ENCODE measurements around the gene KCNJ10. TPM values are rescaled to one million over a fixed set of nuclear protein-coding genes. Genes with fewer than 3 reads are reported as not detected.

Gene KCNJ10
- total and polyA plus RNA-seq, 2 of the 13 experiments (the other 11 are each of a cell fraction or from before 2014, with no cell fraction given): 4.4 to 10.3 TPM

DNA sequence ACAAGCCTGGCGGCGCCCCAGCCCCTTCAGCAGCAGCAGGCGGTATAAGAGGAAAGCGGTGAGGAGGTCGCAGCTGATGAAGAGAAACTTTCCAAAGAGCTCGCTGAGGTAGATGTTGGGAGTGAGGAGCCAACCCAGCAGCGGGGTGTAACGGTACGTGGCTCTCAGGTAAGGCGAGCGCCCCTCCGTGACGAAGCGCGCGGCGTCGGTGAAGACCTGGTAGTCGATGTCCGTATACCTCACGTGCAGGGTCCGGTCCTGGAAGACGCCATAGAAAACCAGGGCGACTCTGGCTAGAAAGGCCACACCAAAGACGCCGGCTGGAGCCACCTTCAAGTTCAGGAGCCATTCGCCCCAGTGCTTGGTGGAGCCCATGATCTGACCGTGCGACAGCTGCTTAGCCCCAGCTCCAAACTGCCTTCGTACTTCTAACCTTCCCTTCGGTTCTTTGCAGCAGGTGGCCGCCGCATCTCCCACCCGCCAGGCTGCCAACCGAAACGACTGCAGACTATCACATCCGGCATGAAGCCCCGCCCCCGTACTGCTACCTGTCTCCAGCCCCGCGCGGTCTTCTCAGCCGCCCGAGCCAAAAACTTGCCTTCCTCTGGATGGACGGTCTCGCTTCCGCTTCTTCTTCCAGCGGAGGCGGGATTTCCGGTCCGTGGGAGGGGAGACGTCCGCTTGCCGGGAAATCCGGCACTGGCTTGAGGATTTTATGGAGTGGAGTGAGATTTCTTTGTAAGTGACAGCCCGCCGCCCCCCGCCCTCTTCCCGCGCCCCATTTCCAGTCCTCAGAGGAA is 38.4 kb downstream of the KCNJ10 start, which contains the start of gene PIGM (continued):
- TF ChIP-seq, protein P1, sequence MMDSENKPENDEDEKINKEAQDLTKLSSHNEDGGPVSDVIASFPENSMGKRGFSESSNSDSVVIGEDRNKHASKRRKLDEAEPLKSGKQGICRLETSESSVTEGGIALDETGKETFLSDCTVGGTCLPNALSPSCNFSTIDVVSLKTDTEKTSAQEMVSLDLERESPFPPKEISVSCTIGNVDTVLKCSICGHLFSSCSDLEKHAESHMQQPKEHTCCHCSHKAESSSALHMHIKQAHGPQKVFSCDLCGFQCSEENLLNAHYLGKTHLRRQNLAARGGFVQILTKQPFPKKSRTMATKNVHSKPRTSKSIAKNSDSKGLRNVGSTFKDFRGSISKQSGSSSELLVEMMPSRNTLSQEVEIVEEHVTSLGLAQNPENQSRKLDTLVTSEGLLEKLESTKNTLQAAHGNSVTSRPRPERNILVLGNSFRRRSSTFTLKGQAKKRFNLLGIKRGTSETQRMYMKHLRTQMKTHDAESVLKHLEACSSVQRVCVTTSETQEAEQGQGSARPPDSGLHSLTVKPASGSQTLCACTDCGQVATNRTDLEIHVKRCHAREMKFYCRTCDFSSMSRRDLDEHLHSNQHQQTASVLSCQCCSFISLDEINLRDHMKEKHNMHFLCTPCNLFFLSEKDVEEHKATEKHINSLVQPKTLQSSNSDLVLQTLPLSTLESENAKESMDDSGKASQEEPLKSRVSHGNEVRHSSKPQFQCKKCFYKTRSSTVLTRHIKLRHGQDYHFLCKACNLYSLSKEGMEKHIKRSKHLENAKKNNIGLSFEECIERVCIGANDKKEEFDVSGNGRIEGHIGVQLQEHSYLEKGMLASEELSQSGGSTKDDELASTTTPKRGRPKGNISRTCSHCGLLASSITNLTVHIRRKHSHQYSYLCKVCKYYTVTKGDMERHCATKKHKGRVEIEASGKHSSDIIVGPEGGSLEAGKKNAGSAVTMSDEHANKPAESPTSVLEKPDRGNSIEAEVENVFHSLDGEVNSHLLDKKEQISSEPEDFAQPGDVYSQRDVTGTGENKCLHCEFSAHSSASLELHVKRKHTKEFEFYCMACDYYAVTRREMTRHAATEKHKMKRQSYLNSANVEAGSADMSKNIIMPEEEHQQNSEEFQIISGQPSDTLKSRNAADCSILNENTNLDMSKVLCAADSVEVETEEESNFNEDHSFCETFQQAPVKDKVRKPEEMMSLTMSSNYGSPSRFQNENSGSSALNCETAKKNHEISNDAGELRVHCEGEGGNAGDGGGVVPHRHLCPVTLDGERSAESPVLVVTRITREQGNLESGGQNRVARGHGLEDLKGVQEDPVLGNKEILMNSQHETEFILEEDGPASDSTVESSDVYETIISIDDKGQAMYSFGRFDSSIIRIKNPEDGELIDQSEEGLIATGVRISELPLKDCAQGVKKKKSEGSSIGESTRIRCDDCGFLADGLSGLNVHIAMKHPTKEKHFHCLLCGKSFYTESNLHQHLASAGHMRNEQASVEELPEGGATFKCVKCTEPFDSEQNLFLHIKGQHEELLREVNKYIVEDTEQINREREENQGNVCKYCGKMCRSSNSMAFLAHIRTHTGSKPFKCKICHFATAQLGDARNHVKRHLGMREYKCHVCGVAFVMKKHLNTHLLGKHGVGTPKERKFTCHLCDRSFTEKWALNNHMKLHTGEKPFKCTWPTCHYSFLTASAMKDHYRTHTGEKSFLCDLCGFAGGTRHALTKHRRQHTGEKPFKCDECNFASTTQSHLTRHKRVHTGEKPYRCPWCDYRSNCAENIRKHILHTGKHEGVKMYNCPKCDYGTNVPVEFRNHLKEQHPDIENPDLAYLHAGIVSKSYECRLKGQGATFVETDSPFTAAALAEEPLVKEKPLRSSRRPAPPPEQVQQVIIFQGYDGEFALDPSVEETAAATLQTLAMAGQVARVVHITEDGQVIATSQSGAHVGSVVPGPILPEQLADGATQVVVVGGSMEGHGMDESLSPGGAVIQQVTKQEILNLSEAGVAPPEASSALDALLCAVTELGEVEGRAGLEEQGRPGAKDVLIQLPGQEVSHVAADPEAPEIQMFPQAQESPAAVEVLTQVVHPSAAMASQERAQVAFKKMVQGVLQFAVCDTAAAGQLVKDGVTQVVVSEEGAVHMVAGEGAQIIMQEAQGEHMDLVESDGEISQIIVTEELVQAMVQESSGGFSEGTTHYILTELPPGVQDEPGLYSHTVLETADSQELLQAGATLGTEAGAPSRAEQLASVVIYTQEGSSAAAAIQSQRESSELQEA (CRISPR knock-in tag; IDR thresholded peaks at IDR 0.05; ENCODE audit: not compliant biosample characterization): peak; percentile 9
- TF ChIP-seq ZNF75D (CRISPR knock-in tag; IDR thresholded peaks at IDR 0.05; ENCODE audit: borderline replicate concordance): no peak
- TF ChIP-seq, protein P2, sequence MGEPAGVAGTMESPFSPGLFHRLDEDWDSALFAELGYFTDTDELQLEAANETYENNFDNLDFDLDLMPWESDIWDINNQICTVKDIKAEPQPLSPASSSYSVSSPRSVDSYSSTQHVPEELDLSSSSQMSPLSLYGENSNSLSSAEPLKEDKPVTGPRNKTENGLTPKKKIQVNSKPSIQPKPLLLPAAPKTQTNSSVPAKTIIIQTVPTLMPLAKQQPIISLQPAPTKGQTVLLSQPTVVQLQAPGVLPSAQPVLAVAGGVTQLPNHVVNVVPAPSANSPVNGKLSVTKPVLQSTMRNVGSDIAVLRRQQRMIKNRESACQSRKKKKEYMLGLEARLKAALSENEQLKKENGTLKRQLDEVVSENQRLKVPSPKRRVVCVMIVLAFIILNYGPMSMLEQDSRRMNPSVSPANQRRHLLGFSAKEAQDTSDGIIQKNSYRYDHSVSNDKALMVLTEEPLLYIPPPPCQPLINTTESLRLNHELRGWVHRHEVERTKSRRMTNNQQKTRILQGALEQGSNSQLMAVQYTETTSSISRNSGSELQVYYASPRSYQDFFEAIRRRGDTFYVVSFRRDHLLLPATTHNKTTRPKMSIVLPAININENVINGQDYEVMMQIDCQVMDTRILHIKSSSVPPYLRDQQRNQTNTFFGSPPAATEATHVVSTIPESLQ (CRISPR knock-in tag; conservative IDR thresholded peaks at IDR 0.05): no peak
- TF ChIP-seq ZNF552 (CRISPR knock-in tag; IDR thresholded peaks at IDR 0.05; ENCODE audit: borderline replicate concordance): no peak; the same call in 1 of the 2 replicates
- TF ChIP-seq, protein P3, sequence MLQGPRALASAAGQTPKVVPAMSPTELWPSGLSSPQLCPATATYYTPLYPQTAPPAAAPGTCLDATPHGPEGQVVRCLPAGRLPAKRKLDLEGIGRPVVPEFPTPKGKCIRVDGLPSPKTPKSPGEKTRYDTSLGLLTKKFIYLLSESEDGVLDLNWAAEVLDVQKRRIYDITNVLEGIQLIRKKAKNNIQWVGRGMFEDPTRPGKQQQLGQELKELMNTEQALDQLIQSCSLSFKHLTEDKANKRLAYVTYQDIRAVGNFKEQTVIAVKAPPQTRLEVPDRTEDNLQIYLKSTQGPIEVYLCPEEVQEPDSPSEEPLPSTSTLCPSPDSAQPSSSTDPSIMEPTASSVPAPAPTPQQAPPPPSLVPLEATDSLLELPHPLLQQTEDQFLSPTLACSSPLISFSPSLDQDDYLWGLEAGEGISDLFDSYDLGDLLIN (CRISPR knock-in tag; IDR thresholded peaks at IDR 0.05; ENCODE audit: borderline replicate concordance): 0 out of 2 replicates have a peak, but pooled peaks have one; percentile 66
- 0 out of 2 replicates have a peak, but pooled peaks have one; percentile 4 for TF ChIP-seq HNF4A (CRISPR knock-in tag; IDR thresholded peaks at IDR 0.05)
- 0 out of 2 replicates have a peak, but pooled peaks have one; percentile 18 for TF ChIP-seq ZNF263 (CRISPR knock-in tag; IDR thresholded peaks at IDR 0.05)
- TF ChIP-seq PAWR (CRISPR knock-in tag; IDR thresholded peaks at IDR 0.05; ENCODE audit: borderline replicate concordance): no peak
- TF ChIP-seq ZNF326 (CRISPR knock-in tag; IDR thresholded peaks at IDR 0.05; ENCODE audit: borderline replicate concordance): no peak
- no peak for TF ChIP-seq SOX6 (IDR thresholded peaks at IDR 0.05)
- TF ChIP-seq SOX6 (CRISPR knock-in tag; IDR thresholded peaks at IDR 0.05): peak; percentile 44; the same call in 1 of the 2 replicates
- no peak for TF ChIP-seq ZNF235 (CRISPR knock-in tag; IDR thresholded peaks at IDR 0.05; ENCODE audit: borderline replicate concordance)
- peak; percentile 80 for TF ChIP-seq PHF5A (CRISPR knock-in tag; IDR thresholded peaks at IDR 0.05; ENCODE audit: low read depth, unreplicated experiment)
- TF ChIP-seq ZNF3 (CRISPR knock-in tag; IDR thresholded peaks at IDR 0.05): no peak
- TF ChIP-seq ZNF44 (CRISPR knock-in tag; IDR thresholded peaks at IDR 0.05): 0 out of 2 replicates have a peak, but pooled peaks have one; percentile 26
- TF ChIP-seq NCOA5 (CRISPR knock-in tag; IDR thresholded peaks at IDR 0.05): no peak
- TF ChIP-seq BRCA1 (CRISPR knock-in tag; IDR thresholded peaks at IDR 0.05): no peak
- TF ChIP-seq SIN3B (IDR thresholded peaks at IDR 0.05; ENCODE audit: low read length): no peak
- peak; percentile 44 for TF ChIP-seq XRCC5 (optimal IDR thresholded peaks at IDR 0.05; ENCODE audit: low read length)

All from HepG2 (cell line).